GM18873 (cell line): ENCODE measurements around the gene DENND4A.

ENCODE experiments used
- ATAC-seq: cut with Tn5 transposase; IDR thresholded peaks from one replicate; pipeline ENCODE4 v1.9.1; 2021; ENCODE audit warnings: mild to moderate bottlenecking, moderate library complexity, moderate number of reproducible peaks; ENCODE audit not compliant: unreplicated experiment, low FRiP score

Gene DENND4A

GRCh38 chr15:65690173-65690572 is 101.9 kb downstream of the DENND4A start:
- ATAC-seq = no peak

GRCh38 chr15:65688462-65688861 is 103.6 kb downstream of the DENND4A start:
- no peak for ATAC-seq

- ATAC-seq = no peak
These were observed 109.6 kb downstream of the DENND4A start for GRCh38 chr15:65682404-65682911.

GRCh38 chr15:65680544-65680943 is 111.5 kb downstream of the DENND4A start:
- ATAC-seq = no peak

- no peak for ATAC-seq
These were observed 116.0 kb downstream of the DENND4A start for GRCh38 chr15:65676123-65676522.

GRCh38 chr15:65675551-65675950 is 116.5 kb downstream of the DENND4A start:
- no peak for ATAC-seq

- ATAC-seq = no peak
These were observed 125.8 kb downstream of the DENND4A start for GRCh38 chr15:65666257-65666656.

GRCh38 chr15:65663521-65663920 is 128.6 kb downstream of the DENND4A start:
- no peak for ATAC-seq

GRCh38 chr15:65660927-65661326 is 131.2 kb downstream of the DENND4A start:
- no peak for ATAC-seq

- ATAC-seq = no peak
These were observed 132.5 kb downstream of the DENND4A start for GRCh38 chr15:65659502-65660052.

- no peak for ATAC-seq
These were observed 136.6 kb downstream of the DENND4A start for GRCh38 chr15:65655457-65655856.

- no peak for ATAC-seq
These were observed 137.1 kb downstream of the DENND4A start for GRCh38 chr15:65655026-65655425.

- ATAC-seq = no peak
These were observed 138.1 kb downstream of the DENND4A start for GRCh38 chr15:65653801-65654521.

GRCh38 chr15:65653341-65653740 is 138.8 kb downstream of the DENND4A start:
- no peak for ATAC-seq

- no peak for ATAC-seq
These were observed 140.0 kb downstream of the DENND4A start for GRCh38 chr15:65651831-65652749.

- ATAC-seq = no peak
These were observed 141.1 kb downstream of the DENND4A start for GRCh38 chr15:65651042-65651322.

GRCh38 chr15:65650312-65651041 is 141.6 kb downstream of the DENND4A start:
- ATAC-seq = no peak

- no peak for ATAC-seq
These were observed 145.6 kb downstream of the DENND4A start for GRCh38 chr15:65646486-65646885.

GRCh38 chr15:65645392-65645791 is 146.7 kb downstream of the DENND4A start:
- no peak for ATAC-seq

- no peak for ATAC-seq
These were observed 147.8 kb downstream of the DENND4A start for GRCh38 chr15:65644282-65644681.

- no peak for ATAC-seq
These were observed 149.5 kb downstream of the DENND4A start for GRCh38 chr15:65642594-65642993.
